HG03565 (cell line): ENCODE data around the gene PAMR1.

ENCODE experiments used
- ATAC-seq: cut with Tn5 transposase; IDR thresholded peaks from one replicate; pipeline ENCODE4 v1.9.1; 2021; ENCODE audit warnings: mild to moderate bottlenecking, moderate library complexity; ENCODE audit not compliant: unreplicated experiment

The PAMR1 gene

DNA sequence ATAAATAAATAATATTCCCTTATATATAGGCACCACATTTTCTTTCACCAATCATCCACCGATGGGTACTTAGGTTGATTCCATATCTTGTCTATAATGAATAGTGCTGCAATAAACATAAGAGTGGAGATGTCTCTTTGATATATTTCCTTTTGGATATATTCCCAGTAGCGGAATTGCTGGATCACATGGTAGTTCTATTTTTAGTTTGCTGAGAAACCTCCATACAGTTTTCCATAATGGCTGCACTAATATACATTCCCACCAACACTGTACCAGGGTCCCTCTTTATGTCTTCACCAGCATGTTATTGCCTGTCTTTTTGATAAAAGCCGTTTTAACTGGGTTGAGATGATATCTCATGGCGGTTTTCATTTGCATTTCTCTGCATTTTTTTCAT, 23.6 kb downstream of the PAMR1 start:
- no peak for ATAC-seq

DNA sequence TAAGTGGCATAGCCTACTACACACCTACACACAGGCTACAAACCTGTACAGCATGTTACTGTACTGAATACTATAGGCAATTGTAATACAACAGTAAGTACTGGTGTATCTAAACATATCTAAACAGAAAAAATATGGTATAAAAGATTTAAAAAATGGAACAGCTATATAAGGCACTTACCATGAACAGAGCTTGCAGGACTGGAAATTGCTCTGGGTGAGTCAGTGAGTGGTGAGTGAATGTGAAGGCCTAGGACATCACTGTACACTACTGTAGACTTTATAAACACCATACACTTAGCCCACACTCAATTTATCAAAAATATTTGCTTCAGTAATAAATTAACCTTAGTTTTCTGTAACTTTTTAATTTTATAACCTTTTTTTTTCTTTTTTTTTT, 24.7 kb downstream of the PAMR1 start:
- no peak for ATAC-seq

DNA sequence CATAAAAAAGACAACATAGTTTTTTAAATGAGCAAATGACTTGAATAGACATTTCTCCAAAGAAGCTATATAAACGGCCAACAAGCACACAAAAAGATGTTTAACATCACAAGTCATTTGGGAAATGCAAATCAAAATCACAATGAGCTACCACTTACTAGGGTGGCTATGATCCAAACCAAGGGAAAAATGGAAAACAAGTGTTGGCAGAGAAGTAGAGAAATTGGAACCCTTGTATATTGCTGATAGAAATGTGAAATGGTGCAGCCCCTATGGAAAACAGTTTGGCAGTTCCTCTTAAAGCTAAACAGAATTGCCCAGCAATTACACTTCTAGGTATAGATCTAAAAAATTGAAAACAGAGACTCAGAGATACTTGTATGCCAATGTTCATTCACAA, 29.0 kb downstream of the PAMR1 start:
- no peak for ATAC-seq

DNA sequence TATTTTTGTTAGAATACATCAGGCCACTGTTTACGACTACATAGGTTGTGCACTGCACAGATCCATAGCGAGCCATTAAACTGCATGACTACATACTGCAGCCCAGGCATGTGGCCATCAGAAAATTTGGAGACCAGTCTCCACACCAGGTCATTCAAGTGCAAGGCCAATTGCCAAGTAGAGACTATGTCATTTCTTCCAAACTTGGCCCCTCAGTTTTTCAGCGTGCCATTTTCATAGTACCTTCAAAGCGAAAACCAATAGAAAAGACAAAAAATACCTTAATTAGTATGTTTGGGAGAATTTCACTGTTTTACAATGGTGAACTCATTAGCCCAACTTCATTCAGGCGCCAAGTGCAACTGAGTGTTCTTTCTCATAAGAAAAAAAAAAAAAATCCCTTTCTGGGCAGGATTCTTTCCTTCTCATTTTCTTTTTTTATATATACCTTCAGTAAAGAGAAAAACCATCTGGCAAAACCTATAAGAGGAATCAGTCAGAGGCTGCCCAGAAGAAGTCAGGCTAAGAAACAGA, 30.4 kb downstream of the PAMR1 start:
- ATAC-seq: no peak

DNA sequence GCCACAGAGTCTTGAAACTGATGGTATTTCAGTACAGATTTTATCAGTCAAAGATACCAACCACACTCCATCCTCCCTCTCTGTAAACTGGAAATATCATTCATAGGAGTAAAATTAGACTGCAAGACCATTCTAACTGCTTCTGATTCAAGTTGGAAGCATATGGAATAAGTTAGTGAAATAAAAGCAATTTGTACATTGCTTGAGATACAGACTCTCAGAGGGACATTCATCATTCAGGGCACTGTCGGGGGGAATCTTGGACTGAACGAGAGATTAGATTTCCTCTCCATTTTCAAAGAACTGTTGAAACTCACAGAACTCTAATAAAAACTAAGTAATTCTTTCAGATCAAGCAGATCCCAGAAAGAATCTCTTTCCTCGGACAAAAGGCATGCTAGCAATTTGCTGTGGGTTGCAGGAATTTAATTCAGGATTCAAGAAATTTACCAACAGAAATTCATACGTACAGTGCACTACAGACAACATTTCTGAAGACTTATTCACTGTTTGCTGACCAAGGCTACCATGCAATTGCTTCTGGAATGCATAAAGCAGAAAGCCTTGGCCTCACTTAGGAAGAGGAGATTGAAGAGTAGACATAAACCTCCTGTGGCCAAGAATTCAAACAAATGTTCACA, 34.1 kb downstream of the PAMR1 start:
- no peak for ATAC-seq

DNA sequence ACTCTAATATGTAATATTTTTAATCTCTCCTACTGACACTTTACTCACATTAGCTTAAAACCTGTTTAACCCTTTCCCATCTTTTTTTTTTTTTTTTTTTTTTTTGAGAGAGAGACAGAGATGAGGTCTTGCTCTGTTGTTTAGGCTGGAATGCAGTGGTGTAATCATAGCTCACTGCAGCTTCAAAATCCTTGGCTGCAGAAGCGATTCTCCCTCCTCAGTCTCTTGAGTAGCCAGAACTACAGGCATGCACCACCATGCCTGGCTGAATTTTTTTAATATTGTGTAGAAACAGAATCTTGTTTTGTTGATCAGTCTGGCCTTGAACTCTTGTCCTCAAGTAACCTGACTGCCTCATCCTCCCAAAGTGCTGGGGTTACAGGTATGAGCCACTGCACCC, 37.3 kb downstream of the PAMR1 start:
- no peak for ATAC-seq

DNA sequence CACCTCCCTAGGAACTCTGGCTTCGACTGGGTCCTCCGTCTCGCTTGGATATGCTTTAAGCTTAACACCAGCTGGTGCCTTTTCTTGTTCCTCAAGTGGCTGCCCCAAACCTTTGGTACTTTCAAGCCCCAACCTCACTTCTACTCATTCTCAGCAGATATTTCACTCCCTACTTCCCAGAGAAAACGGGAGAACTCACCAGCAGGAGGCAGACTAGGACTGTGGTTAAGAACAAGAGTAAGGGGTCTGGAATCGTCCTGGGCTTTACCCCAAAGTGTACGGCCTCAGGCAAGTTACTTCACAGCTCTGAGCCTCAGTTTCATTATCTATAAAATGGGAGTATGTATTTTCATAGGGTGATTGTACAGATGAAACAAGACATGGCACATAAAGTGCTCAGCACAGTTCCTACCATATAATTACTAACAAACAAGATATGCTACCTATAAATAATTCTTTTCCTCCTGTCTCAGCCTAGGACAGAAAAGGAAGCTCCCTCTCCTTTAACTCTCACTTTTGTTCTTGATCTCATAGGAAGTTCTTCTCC, 37.8 kb downstream of the PAMR1 start:
- no peak for ATAC-seq

DNA sequence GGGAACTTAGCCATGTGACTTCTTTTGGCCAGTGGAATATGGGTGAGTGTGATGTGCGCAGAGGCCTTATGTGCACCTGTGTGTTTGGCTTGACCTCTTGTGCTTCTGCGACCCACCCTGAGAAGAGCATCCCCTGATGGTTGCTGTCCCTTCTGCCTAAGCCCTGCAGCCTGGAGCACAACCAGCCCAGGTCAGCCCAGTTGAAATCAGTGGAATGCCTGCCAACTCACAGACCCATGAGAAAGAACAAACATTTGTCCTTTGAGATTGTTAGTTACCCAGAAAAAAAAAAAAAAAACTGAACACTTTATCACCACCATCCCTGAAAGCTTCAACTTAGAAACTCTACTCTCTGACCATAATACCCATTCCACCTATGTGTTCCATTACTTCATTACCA, 38.5 kb downstream of the PAMR1 start:
- ATAC-seq: no peak

DNA sequence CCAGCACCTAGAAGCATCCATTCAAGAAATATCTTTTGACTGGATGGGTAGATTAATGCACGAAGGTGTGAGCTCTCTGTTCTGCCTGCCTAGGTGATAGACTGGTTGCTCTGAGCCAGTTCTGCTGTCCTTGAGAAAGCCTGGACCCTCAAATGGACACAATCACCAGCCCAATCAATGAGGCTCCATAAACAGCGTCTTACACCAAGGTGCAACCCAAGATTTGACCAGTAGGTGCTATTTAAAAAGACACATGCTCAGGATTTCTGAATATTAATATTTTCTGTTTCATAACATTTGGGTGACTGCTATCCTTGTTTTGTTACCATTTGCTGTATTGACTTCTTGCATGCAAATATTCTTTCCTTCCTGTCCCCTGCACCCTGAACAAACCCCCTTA, 39.0 kb downstream of the PAMR1 start:
- ATAC-seq: no peak

DNA sequence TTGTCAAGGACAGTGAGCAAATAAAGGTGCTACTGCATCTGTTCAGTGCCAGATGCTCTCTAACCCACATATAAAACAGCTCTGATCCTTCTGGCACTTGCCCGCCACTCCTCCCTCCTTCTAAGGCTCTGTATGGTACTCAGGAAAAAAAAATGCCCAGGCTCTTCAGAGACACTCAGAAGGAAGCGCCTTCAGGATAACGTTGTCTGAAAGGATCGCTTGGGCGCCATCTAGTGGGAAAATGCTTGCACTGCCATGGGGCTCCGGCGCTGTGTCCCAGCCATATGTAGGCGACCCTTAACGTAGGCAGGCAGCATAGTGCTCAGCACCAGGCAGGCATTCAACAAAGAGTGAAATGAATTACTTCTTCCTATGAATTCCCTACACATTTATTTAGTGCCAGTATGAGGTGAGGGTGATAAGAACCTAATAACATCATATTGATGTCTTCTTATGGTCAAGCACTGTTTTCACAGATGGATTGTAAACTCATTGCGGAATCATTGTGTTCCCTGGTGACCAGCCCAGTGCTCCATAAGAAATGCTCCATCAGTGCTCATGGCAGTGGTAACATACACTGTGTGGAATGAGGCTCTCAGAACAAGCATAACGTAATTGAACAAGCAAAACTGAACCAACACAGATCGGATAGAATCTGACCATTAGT, 39.6 kb downstream of the PAMR1 start:
- peak; percentile 96 for ATAC-seq

DNA sequence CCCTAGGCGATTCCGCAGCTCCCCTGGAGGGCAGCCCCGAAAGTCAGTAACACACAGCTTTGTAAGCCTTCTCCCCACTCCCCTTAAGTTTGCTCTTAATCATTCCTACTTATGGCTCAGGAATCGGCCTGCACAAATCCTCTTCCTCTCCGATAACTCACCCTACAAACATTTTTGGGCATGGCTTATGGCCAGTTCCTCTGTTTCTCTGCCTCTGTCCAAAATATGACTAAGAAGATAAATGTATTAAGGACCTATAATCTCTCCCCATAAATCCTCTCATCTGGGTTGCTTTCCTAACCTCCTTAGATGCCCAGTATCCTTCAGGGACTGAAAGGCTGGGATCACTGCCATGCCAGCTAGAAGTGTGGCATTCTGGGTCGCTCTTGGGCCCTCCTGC, 41.0 kb downstream of the PAMR1 start:
- no peak for ATAC-seq

DNA sequence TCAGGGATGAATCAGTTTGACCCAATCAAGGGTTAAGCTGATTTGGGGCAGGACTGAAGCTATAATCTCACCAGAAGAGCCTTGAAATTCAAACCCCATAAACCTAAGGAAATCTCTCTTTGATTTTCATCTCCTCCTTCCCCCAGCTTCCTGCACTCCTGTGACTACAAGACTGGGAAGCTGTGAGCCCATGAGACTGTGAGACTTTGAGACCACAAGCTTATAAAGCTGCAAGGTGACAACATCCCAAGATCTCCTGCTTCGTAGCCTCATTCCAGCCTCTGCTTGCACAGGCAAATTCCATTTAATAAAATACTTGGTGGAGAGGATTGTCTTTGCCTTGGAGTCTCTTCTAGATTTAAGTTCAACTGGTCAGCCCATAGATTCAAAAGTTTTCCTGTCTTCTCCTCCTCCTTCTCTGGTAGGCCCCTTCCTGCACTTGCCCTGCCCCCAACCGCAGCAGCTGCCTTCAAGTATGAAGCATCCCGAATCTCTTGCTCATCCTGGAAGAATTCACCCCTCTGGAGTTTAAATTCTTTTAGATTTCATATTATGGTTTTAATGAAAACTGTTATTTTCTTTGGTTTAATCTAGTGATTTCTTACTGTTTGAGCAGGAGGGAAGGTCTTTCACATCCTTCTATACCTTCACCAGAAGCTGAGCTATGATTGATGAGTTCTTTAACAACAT, 42.1 kb downstream of the PAMR1 start:
- no peak for ATAC-seq

DNA sequence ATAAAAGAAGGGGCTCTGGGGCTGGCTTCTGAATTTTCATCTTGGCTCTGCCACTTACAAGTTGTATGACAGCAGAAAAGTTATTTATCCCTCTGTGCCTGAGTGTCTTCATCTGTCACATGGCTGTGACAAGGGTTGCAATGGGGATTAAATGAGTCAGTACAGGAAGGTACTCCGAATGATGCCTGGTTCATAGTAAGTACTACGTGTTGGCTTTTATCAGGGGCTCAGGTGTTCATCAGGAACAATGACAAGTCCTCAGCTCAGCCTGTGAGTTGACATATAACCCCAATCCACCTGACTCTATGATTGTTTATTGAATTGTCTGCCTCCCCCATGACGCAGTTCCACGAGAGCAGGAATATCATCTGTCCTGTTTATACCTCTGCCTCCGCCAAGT, 45.7 kb downstream of the PAMR1 start:
- no peak for ATAC-seq

DNA sequence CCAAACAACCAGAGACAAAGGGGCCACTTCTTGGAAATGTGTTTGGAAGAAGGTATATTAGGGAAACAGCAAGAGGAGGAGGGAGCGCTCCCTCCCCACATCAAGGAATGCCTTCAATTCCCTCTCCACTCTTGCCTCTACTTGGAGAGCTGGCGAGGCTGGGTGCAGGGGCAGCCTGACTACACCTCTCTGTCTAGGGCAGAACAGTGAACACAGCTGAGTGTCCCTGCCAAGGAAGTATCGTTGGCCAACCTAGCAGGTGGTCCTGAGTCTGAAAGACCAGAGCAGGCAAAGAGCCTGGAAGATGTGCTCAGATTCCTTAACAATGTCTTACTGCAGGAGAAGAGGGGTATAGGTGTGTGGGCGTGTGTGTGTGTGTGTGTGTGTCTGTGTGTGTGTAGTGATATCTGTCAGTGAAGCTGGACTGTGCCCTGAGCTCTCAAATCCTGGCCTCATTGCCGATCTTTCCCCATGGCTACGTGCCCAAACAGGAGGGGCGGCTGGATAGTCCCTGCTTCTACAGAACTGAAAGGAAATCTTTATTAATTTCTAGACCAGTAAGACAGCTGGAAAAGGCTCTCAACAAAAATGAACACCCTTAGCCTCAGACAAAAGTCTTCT, 46.8 kb downstream of the PAMR1 start:
- ATAC-seq: no peak

DNA sequence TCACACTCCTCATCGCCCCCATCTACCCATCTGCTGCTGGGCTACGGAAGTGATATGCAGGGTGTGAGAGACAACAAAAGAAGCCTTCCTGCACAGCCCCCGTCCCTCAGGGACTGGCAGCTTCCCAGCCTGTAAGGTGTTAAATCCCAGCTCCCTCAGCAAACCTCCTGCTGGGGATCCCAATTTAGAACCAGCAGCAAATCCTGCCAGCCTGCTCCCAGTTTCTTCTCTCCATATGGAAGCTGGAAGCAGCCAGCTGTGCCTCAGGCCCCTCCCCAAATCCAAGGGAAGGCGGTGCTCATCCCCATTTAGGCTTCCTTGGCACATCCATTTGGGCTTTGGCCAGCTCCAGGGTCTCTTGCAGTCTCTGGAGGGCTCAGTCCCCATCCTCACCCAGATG, 47.5 kb downstream of the PAMR1 start:
- ATAC-seq: no peak

DNA sequence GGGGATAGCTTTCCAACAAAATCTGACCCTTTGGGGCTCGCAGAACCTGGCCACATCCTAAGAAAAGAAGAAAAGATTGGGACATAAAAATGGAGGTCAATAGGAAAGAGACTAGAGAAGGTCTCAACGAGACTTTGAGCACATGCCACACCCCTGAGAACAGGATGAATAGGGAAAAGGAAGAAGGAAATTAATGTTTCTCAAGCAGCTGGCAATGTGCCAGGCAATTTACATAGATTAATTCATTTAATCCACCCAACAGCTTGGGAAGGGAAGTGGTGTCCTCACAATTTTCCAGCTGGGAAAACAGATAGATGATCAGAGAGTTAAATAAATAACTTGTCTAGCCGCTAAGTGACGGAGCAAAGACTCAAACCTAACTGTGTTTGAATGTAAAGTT, 50.7 kb downstream of the PAMR1 start:
- no peak for ATAC-seq

DNA sequence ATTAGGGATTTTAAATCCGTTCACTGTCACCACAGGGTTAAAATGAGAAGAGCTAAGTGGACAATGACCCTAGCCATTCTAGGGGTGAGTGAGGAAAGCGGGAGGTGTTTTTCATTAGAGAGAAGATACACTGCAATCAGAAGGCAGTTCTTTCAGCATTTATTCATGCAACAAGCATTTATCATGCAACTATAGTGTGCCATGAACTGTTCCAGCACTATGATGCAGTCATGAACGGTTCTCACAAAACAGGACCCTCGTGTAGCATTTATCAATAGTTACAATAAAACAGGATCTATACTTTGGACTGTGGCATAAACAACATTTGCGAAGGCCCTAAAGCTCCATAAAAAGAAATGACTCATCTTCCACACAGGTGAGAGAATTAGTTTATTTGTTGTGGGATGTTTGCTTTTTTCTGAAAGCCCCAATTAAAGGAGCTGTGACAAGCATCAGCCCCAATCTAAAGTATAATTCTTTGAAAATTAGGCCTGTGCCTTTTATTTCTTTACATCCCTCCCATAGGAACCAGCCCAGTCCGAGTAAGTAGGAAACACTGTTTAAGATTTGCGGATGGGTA, 51.5 kb downstream of the PAMR1 start:
- no peak for ATAC-seq

DNA sequence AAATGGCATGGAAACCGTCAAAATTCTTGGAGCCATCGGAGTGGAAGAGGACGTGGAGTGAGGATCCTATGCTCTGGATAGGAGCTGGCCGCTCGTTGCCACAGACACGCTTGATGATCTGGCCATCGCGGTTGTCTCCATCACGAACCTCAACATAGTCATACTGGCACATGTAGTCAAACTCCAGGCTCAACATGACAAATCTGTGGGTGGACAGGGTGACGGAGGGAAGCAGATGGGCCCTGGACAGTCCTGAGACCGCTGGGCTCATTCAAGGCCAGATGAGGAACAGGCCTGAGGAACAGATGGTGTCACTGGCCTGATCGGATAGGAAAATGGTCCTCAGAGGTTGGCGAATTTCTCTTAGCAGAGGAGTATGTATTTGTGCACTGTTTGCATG, 54.8 kb downstream of the PAMR1 start:
- ATAC-seq: no peak

DNA sequence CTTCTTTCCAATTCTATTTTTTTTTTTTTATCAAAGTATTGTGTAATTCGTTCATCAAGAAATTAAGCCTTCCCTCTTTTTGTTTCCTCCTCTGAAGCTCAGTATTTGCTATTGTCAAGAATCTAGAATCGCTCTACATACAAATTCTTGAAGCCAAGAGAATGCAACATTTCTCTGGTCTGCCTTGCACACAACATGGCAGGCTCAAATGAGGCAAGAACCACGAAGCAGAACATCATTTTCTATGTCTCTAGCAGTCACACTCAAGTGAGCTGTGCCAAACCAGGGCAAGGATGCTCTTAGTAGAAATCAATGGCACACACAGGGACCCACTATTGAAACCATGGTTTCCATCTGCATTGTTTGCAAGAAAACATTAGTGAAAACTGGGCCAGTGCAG, 59.4 kb downstream of the PAMR1 start:
- ATAC-seq: no peak

DNA sequence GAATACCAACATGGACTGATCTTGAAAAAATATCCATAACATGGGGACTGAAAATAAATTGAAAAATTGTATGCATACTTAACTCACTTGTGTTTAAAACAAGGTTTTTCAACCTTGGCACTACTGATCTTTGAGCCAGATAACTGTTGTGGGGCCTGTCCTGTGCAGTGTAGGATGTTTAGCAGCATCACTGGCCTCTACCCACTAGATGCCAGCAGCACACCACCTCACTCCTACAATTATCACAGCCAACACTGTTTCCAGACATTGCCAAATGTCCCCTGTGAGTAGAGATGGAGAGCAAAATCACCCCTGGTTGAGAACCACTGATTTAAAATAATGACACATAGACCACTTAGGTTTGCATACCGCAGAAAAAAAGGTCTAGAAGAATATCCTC, 61.1 kb downstream of the PAMR1 start:
- ATAC-seq: no peak

DNA sequence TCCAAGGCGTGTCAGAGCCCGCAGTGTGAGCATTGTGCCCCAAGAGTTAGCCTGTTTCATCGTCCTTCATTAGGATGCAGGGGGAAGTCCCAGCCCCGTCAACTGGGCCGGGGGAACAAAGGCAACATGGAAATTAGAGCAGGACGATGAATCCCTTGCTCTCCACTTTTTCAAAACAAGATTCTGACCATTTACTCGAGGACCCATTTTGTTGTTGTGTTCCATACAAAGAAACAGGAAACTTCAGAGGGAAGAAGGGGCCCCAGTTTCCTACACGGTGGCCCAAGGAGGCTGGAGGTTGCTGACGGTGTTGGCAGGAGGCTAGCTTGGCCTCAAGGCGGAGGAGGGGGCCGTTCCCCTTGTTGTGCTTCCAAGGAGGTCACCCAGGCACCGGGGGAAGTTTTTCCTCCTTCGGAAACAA, 62.1 kb downstream of the PAMR1 start:
- ATAC-seq: no peak
